ENCODE results near the gene MYH11. TPM values are rescaled to one million over a fixed set of nuclear protein-coding genes. Genes with fewer than 3 reads are reported as not detected.
"Not testable (repeated sequence)": the region's sequence is repeated elsewhere in the genome, so short reads cannot be mapped to it uniquely, and the experiment has no call there.

MYH11 gene
- total RNA-seq, 4 donors from 2014 or later: 121 to 1,349 (median 217) TPM

- Histone ChIP-seq H3K27ac (no peak overlapping the region), H3K36me3 (peaks cover 0 to 50% (median 4%) of the 10 kb centered on the region in 3 donors), H3K4me3 (no peak overlapping the region), H3K9me3 (no peaks in the 10 kb centered on the region), H3K27me3 (no peaks in the 10 kb centered on the region), H3K4me1 (peaks cover 12 to 51% (median 17%) of the 10 kb centered on the region in 3 donors)
- TF ChIP-seq, protein P1, sequence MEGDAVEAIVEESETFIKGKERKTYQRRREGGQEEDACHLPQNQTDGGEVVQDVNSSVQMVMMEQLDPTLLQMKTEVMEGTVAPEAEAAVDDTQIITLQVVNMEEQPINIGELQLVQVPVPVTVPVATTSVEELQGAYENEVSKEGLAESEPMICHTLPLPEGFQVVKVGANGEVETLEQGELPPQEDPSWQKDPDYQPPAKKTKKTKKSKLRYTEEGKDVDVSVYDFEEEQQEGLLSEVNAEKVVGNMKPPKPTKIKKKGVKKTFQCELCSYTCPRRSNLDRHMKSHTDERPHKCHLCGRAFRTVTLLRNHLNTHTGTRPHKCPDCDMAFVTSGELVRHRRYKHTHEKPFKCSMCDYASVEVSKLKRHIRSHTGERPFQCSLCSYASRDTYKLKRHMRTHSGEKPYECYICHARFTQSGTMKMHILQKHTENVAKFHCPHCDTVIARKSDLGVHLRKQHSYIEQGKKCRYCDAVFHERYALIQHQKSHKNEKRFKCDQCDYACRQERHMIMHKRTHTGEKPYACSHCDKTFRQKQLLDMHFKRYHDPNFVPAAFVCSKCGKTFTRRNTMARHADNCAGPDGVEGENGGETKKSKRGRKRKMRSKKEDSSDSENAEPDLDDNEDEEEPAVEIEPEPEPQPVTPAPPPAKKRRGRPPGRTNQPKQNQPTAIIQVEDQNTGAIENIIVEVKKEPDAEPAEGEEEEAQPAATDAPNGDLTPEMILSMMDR (IDR thresholded peaks at IDR 0.05): no peak
- no peak for TF ChIP-seq POLR2A (IDR thresholded peaks at IDR 0.05)
- intact Hi-C loops (cut with DNase I): loop anchor here (10.0 kb wide), 1 partner anchor 63 kb away; no protein-coding TSS in a partner anchor
- 86 to 93% methylated on average over 4 of the region's 5 CpGs for WGBS, 2 donors
- DNase-seq: no peak
Measured at GRCh38 chr16:15677447-15677846, 179.4 kb downstream of the MYH11 start.

DNA sequence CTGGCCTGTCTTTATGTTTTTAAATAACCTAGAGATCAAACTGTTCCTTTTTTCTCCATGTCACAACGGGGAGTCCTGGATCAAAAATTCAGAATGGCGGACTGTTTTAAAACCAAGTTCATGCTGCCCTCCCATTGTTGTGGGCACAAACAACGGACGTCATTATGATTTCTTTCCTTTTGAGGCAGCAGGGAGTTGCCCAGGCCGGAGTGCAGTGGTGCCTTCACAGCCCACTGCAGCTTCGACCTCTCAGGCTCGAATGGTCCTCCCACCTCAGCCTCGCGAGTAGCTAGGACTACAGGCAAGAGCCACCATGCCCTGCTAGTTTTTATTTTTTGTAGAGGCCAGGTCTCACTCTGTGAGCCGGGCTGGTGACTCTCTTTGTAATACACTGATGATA, 180.3 kb downstream of the MYH11 start:
- WGBS, 2 donors: 81 to 83% methylated on average over 9 to 10 of the region's 10 CpGs
- peaks cover 19 to 54% (median 24%) of the 10 kb centered on the region in 3 donors for H3K4me1 ChIP-seq
- TF ChIP-seq POLR2A (IDR thresholded peaks at IDR 0.05): no peak
- TF ChIP-seq, protein P1 (IDR thresholded peaks at IDR 0.05): no peak
- no peaks in the 10 kb centered on the region for H3K27me3 ChIP-seq
- no peaks in the 10 kb centered on the region for H3K9me3 ChIP-seq
- intact Hi-C loops (cut with DNase I): loop anchor here (10.0 kb wide), 1 partner anchor 62 kb away; no protein-coding TSS in a partner anchor
- peaks cover 0 to 53% (median 4%) of the 10 kb centered on the region in 3 donors for H3K36me3 ChIP-seq
- no peak overlapping the region for H3K4me3 ChIP-seq
- peak overlapping the region in 2 of 4 donors; percentile 8 to 20 for H3K27ac ChIP-seq
- no peak for DNase-seq

- DNase-seq: no peak
- peaks cover 19 to 58% (median 24%) of the 10 kb centered on the region in 3 donors for H3K4me1 ChIP-seq
- intact Hi-C loops (cut with DNase I): loop anchor here (10.0 kb wide), 1 partner anchor 60 kb away; no protein-coding TSS in a partner anchor
- peaks cover 0 to 57% (median 3%) of the 10 kb centered on the region in 3 donors for H3K36me3 ChIP-seq
- H3K27ac ChIP-seq: peak overlapping the region in 3 of 4 donors; percentile 90 to 96 (median 93)
- no peak overlapping the region for H3K4me3 ChIP-seq
- 94 to 96% methylated on average over 7 of the region's 7 CpGs for WGBS, 2 donors
- TF ChIP-seq POLR2A (IDR thresholded peaks at IDR 0.05): no peak
- TF ChIP-seq, protein P1 (IDR thresholded peaks at IDR 0.05): no peak
- H3K9me3 ChIP-seq: no peaks in the 10 kb centered on the region
- no peaks in the 10 kb centered on the region for H3K27me3 ChIP-seq
Measured at GRCh38 chr16:15674571-15674970, 182.3 kb downstream of the MYH11 start.

DNA sequence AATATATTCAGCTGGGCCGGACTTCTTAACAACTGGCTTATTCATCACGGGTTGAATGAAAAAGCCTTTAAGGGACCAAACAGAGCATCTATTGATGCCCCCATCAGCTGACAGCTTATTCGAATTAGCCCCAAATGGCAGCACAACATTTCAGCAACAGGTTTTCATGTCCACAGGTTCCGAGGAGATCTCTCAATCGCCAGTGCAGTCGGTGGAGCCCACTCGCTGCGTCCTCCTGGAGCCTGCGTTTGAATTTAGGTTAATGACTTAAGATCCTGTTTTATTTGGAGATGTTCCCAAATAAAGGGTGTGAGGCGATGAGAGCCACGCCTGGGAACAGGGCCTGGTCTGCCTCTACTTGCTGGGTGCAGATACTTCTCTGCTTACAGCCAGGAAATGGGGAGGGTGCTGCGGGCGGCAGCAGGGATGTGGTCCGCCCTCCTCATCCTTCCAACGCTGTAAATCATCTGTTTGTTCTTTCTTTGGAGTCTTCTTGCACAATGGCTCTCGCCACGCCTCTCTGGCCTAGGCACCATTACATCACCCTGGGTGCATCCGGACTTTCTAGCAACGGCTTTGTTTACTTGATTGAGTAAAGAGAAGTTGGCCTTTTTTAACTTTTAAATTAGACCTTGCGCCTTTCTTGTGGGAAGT, 184.2 kb downstream of the MYH11 start:
- WGBS, 2 donors: 1 to 12% methylated on average over 20 of the region's 20 CpGs

GRCh38 chr16:15672127-15672513, 184.7 kb downstream of the MYH11 start:
- not testable (repeated sequence) for H3K9me3 ChIP-seq, DNase-seq, H3K27me3 ChIP-seq, H3K4me3 ChIP-seq
- intact Hi-C loops (cut with DNase I): loop anchor here (10.0 kb wide), 1 partner anchor 57 kb away; no protein-coding TSS in a partner anchor
- Histone ChIP-seq H3K27ac (peak overlapping the region; percentile 86 to 96 (median 92)), H3K4me1 (peaks cover 19 to 58% (median 24%) of the 10 kb centered on the region in 3 donors), H3K36me3 (peaks cover 3 to 57% (median 15%) of the 10 kb centered on the region in 3 donors)
- 73 to 78% methylated on average over 6 to 10 of the region's 10 CpGs for WGBS, 2 donors

More for the DNA sequence above, 184.2 kb downstream of the MYH11 start:
- intact Hi-C loops (cut with DNase I): loop anchor here (10.0 kb wide), 1 partner anchor 58 kb away; no protein-coding TSS in a partner anchor
- H3K4me3 ChIP-seq: peak overlapping the region in 3 of 4 donors; percentile 12 to 33 (median 23)
- peak; percentile 58 for DNase-seq
- peak overlapping the region; percentile 86 to 96 (median 92) for H3K27ac ChIP-seq
- peaks cover 19 to 58% (median 24%) of the 10 kb centered on the region in 3 donors for H3K4me1 ChIP-seq
- no peaks in the 10 kb centered on the region for H3K9me3 ChIP-seq
- H3K36me3 ChIP-seq: peaks cover 0 to 57% (median 15%) of the 10 kb centered on the region in 3 donors
- no peaks in the 10 kb centered on the region for H3K27me3 ChIP-seq
- TF ChIP-seq POLR2A (IDR thresholded peaks at IDR 0.05): peak in 2 of 4 donors; percentile 28 to 62
- TF ChIP-seq, protein P1 (IDR thresholded peaks at IDR 0.05): no peak

Data from esophagus squamous epithelium (tissue), 5 donors.